K562 treated with DMSO at 1 percent for 4 hours (cell line): ENCODE measurements around the gene SPATA31A1. TPM values are rescaled to one million over a fixed set of nuclear protein-coding genes. Genes with fewer than 3 reads are reported as not detected.

Experiments used
- total RNA-seq: library from RNA; unstranded; fragments of 300-600 nt; gene quantifications from 2 replicates; pipeline ENCODE4 v1.2.3, GENCODE V29; 2022; ENCODE audit not compliant: insufficient read depth

Gene SPATA31A1
- not detected in 2 replicates for total RNA-seq

GRCh38 chr9:39355369-39355768 lies at the start of gene SPATA31A1:
Gene SPATA31A1, plus strand, starts transcription at chr9:39355669. Its CDS starts 62 bp downstream, at chr9:39355731.

Other genes starting within 250 kb of the SPATA31A1 start
- gene CNTNAP3, start 67.5 kb upstream of the SPATA31A1 start, total RNA-seq = not detected in 2 replicates